K562 (cell line): ENCODE measurements around the gene PIEZO2. TPM values are rescaled to one million over a fixed set of nuclear protein-coding genes. Genes with fewer than 3 reads are reported as not detected.

Experiments
- ATAC-seq: fragments of 200-7000 bp; cut with Tn5 transposase; 3 replicates; pipeline ENCODE4 v1.9.1; 2020; ENCODE audit warnings: moderate library complexity
- BruUV-seq: library from RNA; stranded (reverse); fragments of 400-500 nt; replicated peaks from 2 replicates; lab custom pipeline; 2021; lab: Mats Ljungman, UMichigan
- CTCF ChIA-PET: fragments of 300-600 bp; formaldehyde crosslinking; extraction: SDS; loops from one replicate; lab custom pipeline; 2021; ENCODE audit warnings: low intra/inter-chr PET ratio; lab: Yijun Ruan, JAX
- POLR2A ChIA-PET: fragments of 300-600, 350-650 bp; sonication (Branson Sonifier 250); formaldehyde crosslinking; extraction: SDS; loops from one replicate; lab custom pipeline; 2021; ENCODE audit warnings: antibody characterized with exemption, inconsistent platforms; lab: Yijun Ruan, JAX
- DNase-seq, 4 experiments: peaks; one replicate each; pipeline versions ENCODE4 v3.0.0 to v3.0.0-alpha.2; 2011 to 2018; ENCODE audit warnings: low spot score in 3 of 4, mixed read lengths in 3 of 4; ENCODE audit errors: extremely low read depth in 1 of 4
- FAIRE-seq: peaks from 2 replicates; lab custom pipeline; 2011; peaks lifted over from hg19 to GRCh38; lab: Jason Lieb, UNC
- H2AFZ ChIP-seq: 2 replicates; pipeline ENCODE4 v1.6.0; 2011; ENCODE audit warnings: low read depth, low read length, control low read depth, inconsistent platforms
- H3K27ac ChIP-seq: fragments of 200-600 bp; 3 replicates; pipeline ENCODE4 v1.8.0; 2011; ENCODE audit warnings: low read depth, mild to moderate bottlenecking, control low read depth, inconsistent platforms, low read length, moderate library complexity, mixed read lengths; ENCODE audit errors: extremely low read depth
- H3K27me3 ChIP-seq, 2 experiments: fragments of 300-600 bp in 1 of 2; 2 replicates in 1 of 2; 3 replicates in 1 of 2; pipeline versions ENCODE4 v1.6.0 to v1.8.0; 2011; ENCODE audit warnings: inconsistent platforms in 2 of 2, low read length in 2 of 2, mild to moderate bottlenecking in 1 of 2, mixed read lengths in 1 of 2, moderate library complexity in 1 of 2; ENCODE audit not compliant: control insufficient read depth in 2 of 2, insufficient read depth in 2 of 2
- H3K36me3 ChIP-seq: fragments of 300-600 bp; 3 replicates; pipeline ENCODE4 v1.8.0; 2011; ENCODE audit warnings: mild to moderate bottlenecking, low read length, inconsistent platforms; ENCODE audit not compliant: control insufficient read depth, insufficient read depth
- H3K4me1 ChIP-seq, 2 experiments: fragments of 200-600 bp in 1 of 2; replicated peaks in 1 of 2; 2 replicates in 1 of 2; 3 replicates in 1 of 2; pipeline versions ENCODE4 v1.5.1 to v1.8.0; 2011; ENCODE audit warnings: inconsistent platforms in 2 of 2, low read length in 2 of 2, mild to moderate bottlenecking in 1 of 2, mixed read lengths in 1 of 2, moderate library complexity in 1 of 2; ENCODE audit not compliant: control insufficient read depth in 2 of 2, insufficient read depth in 2 of 2
- H3K4me2 ChIP-seq: 2 replicates; pipeline ENCODE4 v1.6.1; 2011; ENCODE audit warnings: low read length, control low read depth, inconsistent platforms, mixed read lengths; ENCODE audit not compliant: insufficient read depth
- H3K4me3 ChIP-seq: fragments of 200-600 bp; sonication (generic), shearing (Covaris generic); 2 replicates; pipeline ENCODE4 v1.5.1; 2016; ENCODE audit warnings: control low read depth, inconsistent platforms
- H3K79me2 ChIP-seq: fragments of 200-600 bp; 3 replicates; pipeline ENCODE4 v1.8.0; 2011; ENCODE audit warnings: low read length, inconsistent platforms; ENCODE audit not compliant: control insufficient read depth, insufficient read depth
- H3K9ac ChIP-seq, 2 experiments: 2 replicates each; pipeline versions ENCODE4 v1.6.0 to v1.6.1; 2011; ENCODE audit warnings: low read depth in 2 of 2, low read length in 2 of 2, control low read depth in 1 of 2, inconsistent platforms in 1 of 2, mild to moderate bottlenecking in 1 of 2, mixed read lengths in 1 of 2; ENCODE audit not compliant: insufficient read depth in 1 of 2
- H3K9me1 ChIP-seq: one replicate; pipeline ENCODE4 v1.6.0; 2011; ENCODE audit warnings: inconsistent platforms, mild to moderate bottlenecking, low read length, moderate library complexity; ENCODE audit not compliant: control insufficient read depth, insufficient read depth
- H3K9me3 ChIP-seq: replicated peaks from 2 replicates; pipeline ENCODE4 v1.5.1; 2011; ENCODE audit warnings: low read depth, low read length, inconsistent platforms; ENCODE audit not compliant: control insufficient read depth, insufficient read depth
- H4K20me1 ChIP-seq: replicated peaks from 2 replicates; pipeline ENCODE4 v1.6.1; 2011; ENCODE audit warnings: low read length, inconsistent platforms, mixed read lengths; ENCODE audit not compliant: control insufficient read depth, insufficient read depth
- CHD1 ChIP-seq: fragments of 200-600 bp; sonication (generic); IDR thresholded peaks from one replicate; pipeline ENCODE4 v1.6.1; 2012; ENCODE audit warnings: mild to moderate bottlenecking, moderate library complexity, low read length, inconsistent platforms
- EZH2 ChIP-seq: IDR thresholded peaks from 2 replicates; pipeline ENCODE4 v1.6.1; 2012; ENCODE audit warnings: low read depth, mild to moderate bottlenecking, inconsistent platforms, low read length, borderline replicate concordance
- FOXJ2 ChIP-seq: fragments of 200-800 bp; sonication (Bioruptor generic); IDR thresholded peaks from 2 replicates; pipeline ENCODE4 v1.6.1; 2016; ENCODE audit warnings: missing genetic modification characterization, missing compliant biosample characterization
- HNRNPUL1 ChIP-seq: fragments of 200-400 bp; formaldehyde crosslinking; IDR thresholded peaks from 2 replicates; pipeline ENCODE4 v1.6.1; 2017; ENCODE audit warnings: low read length
- MTA1 ChIP-seq: fragments of 450-650 bp; IDR thresholded peaks from 2 replicates; pipeline ENCODE4 v1.6.1; 2017; ENCODE audit warnings: borderline replicate concordance
- PCBP1 ChIP-seq: fragments of 200-400 bp; formaldehyde crosslinking; IDR thresholded peaks from 2 replicates; pipeline ENCODE4 v1.6.1; 2018; ENCODE audit warnings: mild to moderate bottlenecking, low read depth, low read length; ENCODE audit not compliant: poor library complexity, severe bottlenecking
- PURB ChIP-seq: sonication (generic); formaldehyde crosslinking; IDR thresholded peaks from 2 replicates; pipeline ENCODE4 v1.9.0; 2021; ENCODE audit warnings: low read depth, mild to moderate bottlenecking, missing genetic modification reagents
- RFX5 ChIP-seq: IDR thresholded peaks from 2 replicates; pipeline ENCODE4 v1.6.1; 2011; ENCODE audit warnings: low read depth, mild to moderate bottlenecking, improper control_type of control experiment, low read length
- TEAD1 ChIP-seq, 2 experiments: fragments of 450-650 bp in 1 of 2; sonication (generic) in 1 of 2; formaldehyde crosslinking; IDR thresholded peaks; 2 replicates each; pipeline versions ENCODE4 v1.4.0 to v1.8.0; 2020 to 2022; ENCODE audit warnings: mild to moderate bottlenecking in 2 of 2, missing genetic modification reagents in 1 of 2
- ZNF146 ChIP-seq: IDR thresholded peaks from one replicate; pipeline ENCODE4 v1.6.1; 2018; ENCODE audit warnings: missing compliant biosample characterization; ENCODE audit not compliant: unreplicated experiment
- ZNF785 ChIP-seq: fragments of 250-450 bp; sonication (Bioruptor Pico); IDR thresholded peaks from 2 replicates; pipeline ENCODE4 v1.4.0; 2020; ENCODE audit warnings: mild to moderate bottlenecking
- WGBS: fragments of 100-300 bp; shearing (Covaris generic); methylation state at CpG from one replicate; pipeline ENCODE4 v1.1.6; 2016; ENCODE audit warnings: low coverage, mixed read lengths; ENCODE audit not compliant: insufficient coverage; ENCODE audit errors: missing lambda C conversion rate; 5-methylcytosine and 5-hydroxymethylcytosine counted together
- in situ Hi-C: fragments of 300-500 bp; cut with MboI; formaldehyde crosslinking; loops from 4 replicates; pipeline ENCODE4 v1.15.0; 2018; ENCODE audit warnings: inconsistent platforms, mixed read lengths
- intact Hi-C: fragments of 100-400 bp; cut with micrococcal nuclease; formaldehyde crosslinking; loops from 2 replicates; pipeline ENCODE4 v1.14.2; 2022
- polyA plus RNA-seq, 8 experiments: library from polyadenylated mRNA; depleted of rRNA in 4 of 8; stranded (reverse) in 5 of 8; unstranded in 3 of 8; fragments of >200 nt; fragmentation: Nextera tagmentation in 2 of 8; fragmentation: Illumina TruSeq in 1 of 8; extraction: Ambion mirVana in 2 of 8; extraction: Trizol in 1 of 8; gene quantifications; 2 replicates each; pipeline versions ENCODE4 v1.2.1 to v1.2.3, GENCODE V29; 2011 to 2014; ENCODE audit warnings: inconsistent platforms in 1 of 8, missing spikeins in 1 of 8
- total RNA-seq, 7 experiments: library from RNA; depleted of rRNA in 6 of 7; stranded (reverse); fragments of >200 nt in 6 of 7; fragmentation: Illumina TruSeq in 2 of 7; extraction: Trizol in 2 of 7; gene quantifications; 2 replicates each; pipeline versions ENCODE4 v1.2.1 to v1.2.3, GENCODE V29; 2011 to 2021; ENCODE audit warnings: low replicate concordance in 1 of 7
- TF ChIP-seq, protein P1 (sequence below): fragments of 200-400 bp; formaldehyde crosslinking; IDR thresholded peaks from 2 replicates; pipeline ENCODE4 v1.6.1; 2017; ENCODE audit warnings: mild to moderate bottlenecking, low read depth, low read length, moderate library complexity
- TF ChIP-seq, protein P2 (sequence below): fragments of 450-650 bp; formaldehyde crosslinking; IDR thresholded peaks from 2 replicates; pipeline ENCODE4 v1.4.0; 2020; ENCODE audit warnings: mild to moderate bottlenecking, mixed read lengths
- TF ChIP-seq, protein P3 (sequence below): fragments of 450-650 bp; IDR thresholded peaks from 2 replicates; pipeline ENCODE4 v1.6.1; 2016
- TF ChIP-seq, protein P4 (sequence below), 2 experiments: IDR thresholded peaks; 2 replicates each; pipeline ENCODE4 v1.6.1; 2011; ENCODE audit warnings: borderline replicate concordance in 1 of 2, control low read depth in 1 of 2, low read depth in 1 of 2, low read length in 1 of 2, mild to moderate bottlenecking in 1 of 2, mixed read lengths in 1 of 2, moderate library complexity in 1 of 2; ENCODE audit not compliant: insufficient read depth in 1 of 2, insufficient read length in 1 of 2, poor library complexity in 1 of 2, severe bottlenecking in 1 of 2; ENCODE audit errors: extremely low read depth in 1 of 2

PIEZO2 gene
- total and polyA plus RNA-seq, 9 of the 15 experiments (the other 6 are each of a cell fraction or from before 2014, with no cell fraction given) = 0.54 to 4.1 (median 2.0) TPM

DNA sequence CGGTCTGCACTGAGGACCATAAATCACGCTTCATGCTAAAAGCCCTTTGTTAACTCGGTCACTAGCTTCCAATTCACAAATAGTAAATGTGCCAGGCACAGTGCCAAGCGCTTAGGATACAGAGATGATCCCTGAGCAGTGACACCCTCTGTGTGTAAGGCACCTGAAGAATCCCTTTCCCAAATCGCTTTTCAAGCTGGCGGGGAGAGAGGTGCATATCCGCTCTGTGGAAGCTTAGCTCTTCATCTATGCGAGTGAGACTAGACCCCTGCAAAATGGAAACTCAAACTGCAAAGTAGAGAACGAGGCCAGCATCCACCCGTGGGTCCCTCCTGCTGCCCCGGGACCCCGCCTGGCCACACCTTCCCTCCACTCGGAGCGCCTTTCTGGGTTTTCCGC, 2.4 kb downstream of the PIEZO2 start:
- in situ Hi-C loops (no loop called here), intact Hi-C loops (no loop called here)
- BruUV-seq = no TSS peak
- ChIA-PET POLR2A (no interaction called here), CTCF (no interaction called here)
- 0% methylated on average over 15 of the region's 15 CpGs for WGBS
- Histone ChIP-seq H3K9ac (no peak overlapping the region), H3K9me3 (no peaks in the 10 kb centered on the region), H3K36me3 (no peaks in the 10 kb centered on the region), H3K4me2 (no peak overlapping the region), H3K4me3 (no peak overlapping the region), H3K27ac (no peak overlapping the region), H2AFZ (no peak overlapping the region), H4K20me1 (peaks cover 4% of the 10 kb centered on the region; the same call in 1 of the 2 replicates), H3K27me3 (peaks cover 7 to 42% of the 10 kb centered on the region in 2 experiments; a peak in 4 of 5 replicates), H3K4me1 (peaks cover 0 to 4% of the 10 kb centered on the region in 2 experiments; a peak in 1 of 5 replicates), H3K79me2 (no peaks in the 10 kb centered on the region), H3K9me1 (no peaks in the 10 kb centered on the region)
- ATAC-seq = no peak
- no peak for DNase-seq
- FAIRE-seq = no peak
- TF ChIP-seq, protein P1, sequence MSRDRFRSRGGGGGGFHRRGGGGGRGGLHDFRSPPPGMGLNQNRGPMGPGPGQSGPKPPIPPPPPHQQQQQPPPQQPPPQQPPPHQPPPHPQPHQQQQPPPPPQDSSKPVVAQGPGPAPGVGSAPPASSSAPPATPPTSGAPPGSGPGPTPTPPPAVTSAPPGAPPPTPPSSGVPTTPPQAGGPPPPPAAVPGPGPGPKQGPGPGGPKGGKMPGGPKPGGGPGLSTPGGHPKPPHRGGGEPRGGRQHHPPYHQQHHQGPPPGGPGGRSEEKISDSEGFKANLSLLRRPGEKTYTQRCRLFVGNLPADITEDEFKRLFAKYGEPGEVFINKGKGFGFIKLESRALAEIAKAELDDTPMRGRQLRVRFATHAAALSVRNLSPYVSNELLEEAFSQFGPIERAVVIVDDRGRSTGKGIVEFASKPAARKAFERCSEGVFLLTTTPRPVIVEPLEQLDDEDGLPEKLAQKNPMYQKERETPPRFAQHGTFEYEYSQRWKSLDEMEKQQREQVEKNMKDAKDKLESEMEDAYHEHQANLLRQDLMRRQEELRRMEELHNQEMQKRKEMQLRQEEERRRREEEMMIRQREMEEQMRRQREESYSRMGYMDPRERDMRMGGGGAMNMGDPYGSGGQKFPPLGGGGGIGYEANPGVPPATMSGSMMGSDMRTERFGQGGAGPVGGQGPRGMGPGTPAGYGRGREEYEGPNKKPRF = no peak
- TF ChIP-seq PCBP1 (no peak), FOXJ2 (no peak), MTA1 (no peak), EZH2 (no peak), HNRNPUL1 (no peak), TEAD1 (CRISPR knock-in tag; IDR thresholded peaks at IDR 0.05) (no peak), ZNF785 (CRISPR knock-in tag) (no peak), ZNF146 (CRISPR knock-in tag) (no peak), CHD1 (no peak), RFX5 (no peak), PURB (no peak)
- TF ChIP-seq, protein P2, sequence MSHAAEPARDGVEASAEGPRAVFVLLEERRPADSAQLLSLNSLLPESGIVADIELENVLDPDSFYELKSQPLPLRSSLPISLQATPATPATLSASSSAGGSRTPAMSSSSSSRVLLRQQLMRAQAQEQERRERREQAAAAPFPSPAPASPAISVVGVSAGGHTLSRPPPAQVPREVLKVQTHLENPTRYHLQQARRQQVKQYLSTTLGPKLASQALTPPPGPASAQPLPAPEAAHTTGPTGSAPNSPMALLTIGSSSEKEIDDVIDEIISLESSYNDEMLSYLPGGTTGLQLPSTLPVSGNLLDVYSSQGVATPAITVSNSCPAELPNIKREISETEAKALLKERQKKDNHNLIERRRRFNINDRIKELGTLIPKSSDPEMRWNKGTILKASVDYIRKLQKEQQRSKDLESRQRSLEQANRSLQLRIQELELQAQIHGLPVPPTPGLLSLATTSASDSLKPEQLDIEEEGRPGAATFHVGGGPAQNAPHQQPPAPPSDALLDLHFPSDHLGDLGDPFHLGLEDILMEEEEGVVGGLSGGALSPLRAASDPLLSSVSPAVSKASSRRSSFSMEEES = no peak
- TF ChIP-seq, protein P3, sequence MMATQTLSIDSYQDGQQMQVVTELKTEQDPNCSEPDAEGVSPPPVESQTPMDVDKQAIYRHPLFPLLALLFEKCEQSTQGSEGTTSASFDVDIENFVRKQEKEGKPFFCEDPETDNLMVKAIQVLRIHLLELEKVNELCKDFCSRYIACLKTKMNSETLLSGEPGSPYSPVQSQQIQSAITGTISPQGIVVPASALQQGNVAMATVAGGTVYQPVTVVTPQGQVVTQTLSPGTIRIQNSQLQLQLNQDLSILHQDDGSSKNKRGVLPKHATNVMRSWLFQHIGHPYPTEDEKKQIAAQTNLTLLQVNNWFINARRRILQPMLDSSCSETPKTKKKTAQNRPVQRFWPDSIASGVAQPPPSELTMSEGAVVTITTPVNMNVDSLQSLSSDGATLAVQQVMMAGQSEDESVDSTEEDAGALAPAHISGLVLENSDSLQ = no peak
- TF ChIP-seq, protein P4, sequence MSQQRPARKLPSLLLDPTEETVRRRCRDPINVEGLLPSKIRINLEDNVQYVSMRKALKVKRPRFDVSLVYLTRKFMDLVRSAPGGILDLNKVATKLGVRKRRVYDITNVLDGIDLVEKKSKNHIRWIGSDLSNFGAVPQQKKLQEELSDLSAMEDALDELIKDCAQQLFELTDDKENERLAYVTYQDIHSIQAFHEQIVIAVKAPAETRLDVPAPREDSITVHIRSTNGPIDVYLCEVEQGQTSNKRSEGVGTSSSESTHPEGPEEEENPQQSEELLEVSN (IDR thresholded peaks at IDR 0.05; ENCODE audit: borderline replicate concordance in 1 of 2, extremely low read depth in 1 of 2, insufficient read depth in 1 of 2, insufficient read length in 1 of 2, low read depth in 1 of 2, low read length in 1 of 2, poor library complexity in 1 of 2, severe bottlenecking in 1 of 2) = no peak
